ENCODE results near the gene ENG. TPM values are rescaled to one million over a fixed set of nuclear protein-coding genes. Genes with fewer than 3 reads are reported as not detected.

ENG gene
- total RNA-seq, 1 experiment from 2014 or later, result 3.0 TPM

DNA sequence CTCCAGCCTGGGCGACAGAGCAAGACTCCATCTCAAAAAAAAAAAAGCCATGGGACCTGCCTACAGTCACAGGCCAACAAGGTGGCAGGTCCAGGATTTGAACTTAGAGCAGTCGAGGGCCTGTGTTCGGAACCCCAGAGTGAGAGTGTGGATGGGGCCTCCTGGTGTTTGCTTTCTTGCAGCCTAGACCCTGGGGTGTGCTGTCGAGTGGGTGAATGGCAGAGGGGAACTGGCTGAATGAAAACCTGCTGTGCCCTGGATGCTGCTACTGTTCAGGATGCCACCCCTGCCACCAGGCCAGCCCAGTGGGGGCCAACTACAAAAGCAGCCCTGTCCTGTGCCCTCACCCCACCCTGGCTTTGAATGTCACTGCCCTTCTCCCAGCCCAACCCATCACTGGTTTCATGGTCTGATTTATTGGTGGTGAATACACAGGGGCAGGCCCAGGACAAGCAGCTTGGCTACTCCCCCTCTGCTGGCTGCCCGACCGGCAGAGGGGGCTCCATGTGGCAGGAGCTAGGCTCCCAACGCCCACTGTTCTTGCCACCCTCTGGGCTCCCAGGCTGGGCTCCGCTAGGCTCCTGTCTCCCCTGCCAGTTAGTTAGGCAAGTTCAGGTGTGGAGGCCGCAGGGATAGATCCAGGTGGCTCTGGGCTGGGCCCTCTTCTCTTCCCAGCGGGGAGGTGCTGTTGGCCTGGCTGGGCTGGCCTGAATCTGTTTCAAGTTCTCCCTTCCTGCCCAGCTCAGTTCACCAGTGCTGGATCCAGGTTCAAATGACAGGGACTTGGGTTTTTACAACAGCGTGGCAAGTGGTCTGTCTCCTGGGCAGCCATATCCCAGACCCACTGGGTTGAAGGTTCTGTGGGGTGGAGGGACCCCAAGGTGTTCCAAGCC lies 39.6 kb downstream of the ENG start:
- DNase-seq (ENCODE audit: low spot score), result no peak

- DNase-seq (ENCODE audit: low spot score), result no peak
These were observed 40.7 kb downstream of the ENG start for GRCh38 chr9:127813686-127814226.

GRCh38 chr9:127812936-127813675 lies 41.4 kb downstream of the ENG start:
- no peak for DNase-seq (ENCODE audit: low spot score)

DNA sequence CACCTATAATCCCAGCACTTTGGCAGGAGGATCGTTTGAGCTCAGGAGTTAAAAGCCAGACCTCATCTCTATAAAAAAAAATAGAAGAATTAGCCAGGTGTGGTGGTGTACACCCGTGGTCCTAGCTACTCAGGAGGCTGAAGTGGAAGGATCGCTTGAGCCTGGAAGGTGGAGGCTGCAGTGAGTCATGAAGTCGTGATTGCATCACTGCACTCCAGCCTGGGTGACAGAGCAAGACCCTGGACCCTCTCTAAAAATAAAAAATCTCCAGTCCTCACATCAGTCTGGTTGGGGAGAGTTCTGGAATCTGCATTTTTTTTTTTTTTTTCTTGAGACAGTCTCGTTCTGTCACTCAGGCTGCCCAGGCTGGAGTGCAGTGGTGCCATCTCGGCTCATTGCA lies 42.4 kb downstream of the ENG start:
- no peak for DNase-seq (ENCODE audit: low spot score)

- DNase-seq (ENCODE audit: low spot score), result no peak
These were observed 43.9 kb downstream of the ENG start for GRCh38 chr9:127810378-127811187.

- DNase-seq (ENCODE audit: low spot score), result no peak
These were observed 44.7 kb downstream of the ENG start for GRCh38 chr9:127809540-127810377.

DNA sequence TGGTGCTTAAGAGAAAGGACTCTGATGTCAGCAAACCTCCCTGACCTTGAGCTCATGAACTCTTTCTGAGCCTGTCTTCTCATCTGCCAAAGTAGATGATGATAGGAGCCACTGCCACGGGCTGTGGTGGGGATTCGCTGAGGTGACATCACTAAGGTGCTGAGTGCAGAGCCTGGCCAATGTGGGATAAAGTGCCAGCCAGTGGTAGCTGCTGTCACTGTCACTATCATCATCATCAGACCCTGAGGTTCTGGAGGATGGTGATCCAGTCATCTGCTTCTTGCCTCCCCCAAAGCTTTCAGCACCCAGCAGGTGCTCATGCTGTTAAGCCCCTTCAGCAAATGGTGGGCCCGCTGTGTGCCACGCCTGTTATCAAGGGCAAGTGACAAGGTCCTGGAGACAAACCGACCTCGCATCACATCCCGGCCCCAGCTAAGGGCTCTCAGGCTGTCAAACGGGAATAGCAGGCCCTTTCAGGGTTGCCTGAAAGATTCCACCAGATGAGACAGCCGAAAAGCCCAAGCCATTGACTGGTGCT lies 45.4 kb downstream of the ENG start:
- no peak for DNase-seq (ENCODE audit: low spot score)

DNA sequence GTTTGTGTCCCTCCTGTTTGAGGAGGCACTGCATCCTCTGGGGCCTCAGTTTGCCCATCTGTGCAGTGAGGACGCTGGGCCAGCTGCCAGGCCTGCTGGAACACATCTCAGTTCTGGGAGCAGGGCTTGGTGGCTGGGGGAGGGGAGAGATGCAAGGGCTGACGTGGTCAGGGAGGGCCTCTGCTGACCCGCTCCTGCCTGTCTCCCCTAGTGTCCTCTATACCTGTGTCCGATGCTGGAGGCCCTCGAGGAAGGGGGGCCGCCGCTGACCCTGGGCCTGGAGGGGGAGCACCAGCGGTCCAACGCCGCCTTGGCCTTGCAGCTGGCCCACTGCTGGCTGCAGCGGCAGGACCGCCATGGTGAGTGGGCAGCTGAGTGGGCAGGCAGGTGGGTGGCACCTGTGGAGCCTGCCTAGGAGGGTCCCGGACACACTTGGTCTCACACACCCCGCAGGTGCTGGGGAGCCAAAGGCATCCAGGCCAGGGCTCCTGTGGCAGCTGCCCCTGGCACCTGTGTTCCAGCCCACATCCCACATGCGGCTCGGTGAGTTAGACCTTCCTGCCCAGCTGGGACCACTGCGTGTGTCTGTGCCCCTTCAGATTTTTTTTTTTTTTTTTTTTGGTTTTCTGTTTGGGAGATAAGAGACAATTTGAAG lies 46.0 kb downstream of the ENG start:
- no peak for DNase-seq (ENCODE audit: low spot score)

DNA sequence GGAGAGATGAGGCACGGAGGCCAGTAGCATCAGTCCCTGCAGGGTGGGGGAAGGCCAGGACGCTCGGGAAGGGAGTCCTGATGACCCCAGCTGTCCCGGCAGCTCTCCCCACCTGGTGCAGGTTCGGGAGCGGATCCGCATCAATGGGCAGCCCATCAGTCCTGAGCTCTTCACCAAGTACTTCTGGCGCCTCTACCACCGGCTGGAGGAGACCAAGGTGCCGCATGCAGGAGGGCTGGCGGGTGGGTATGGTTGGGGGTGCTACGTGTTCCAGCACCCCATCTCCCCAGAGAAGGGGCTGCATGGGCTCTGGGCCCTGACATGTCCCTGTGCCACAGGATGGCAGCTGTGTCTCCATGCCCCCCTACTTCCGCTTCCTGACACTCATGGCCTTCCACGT lies 47.6 kb downstream of the ENG start:
- no peak for DNase-seq (ENCODE audit: low spot score)

- DNase-seq (ENCODE audit: low spot score), result no peak
These were observed 48.8 kb downstream of the ENG start for GRCh38 chr9:127805620-127806019.

- DNase-seq (ENCODE audit: low spot score), result no peak
These were observed 50.7 kb downstream of the ENG start for GRCh38 chr9:127803507-127804352.

DNA sequence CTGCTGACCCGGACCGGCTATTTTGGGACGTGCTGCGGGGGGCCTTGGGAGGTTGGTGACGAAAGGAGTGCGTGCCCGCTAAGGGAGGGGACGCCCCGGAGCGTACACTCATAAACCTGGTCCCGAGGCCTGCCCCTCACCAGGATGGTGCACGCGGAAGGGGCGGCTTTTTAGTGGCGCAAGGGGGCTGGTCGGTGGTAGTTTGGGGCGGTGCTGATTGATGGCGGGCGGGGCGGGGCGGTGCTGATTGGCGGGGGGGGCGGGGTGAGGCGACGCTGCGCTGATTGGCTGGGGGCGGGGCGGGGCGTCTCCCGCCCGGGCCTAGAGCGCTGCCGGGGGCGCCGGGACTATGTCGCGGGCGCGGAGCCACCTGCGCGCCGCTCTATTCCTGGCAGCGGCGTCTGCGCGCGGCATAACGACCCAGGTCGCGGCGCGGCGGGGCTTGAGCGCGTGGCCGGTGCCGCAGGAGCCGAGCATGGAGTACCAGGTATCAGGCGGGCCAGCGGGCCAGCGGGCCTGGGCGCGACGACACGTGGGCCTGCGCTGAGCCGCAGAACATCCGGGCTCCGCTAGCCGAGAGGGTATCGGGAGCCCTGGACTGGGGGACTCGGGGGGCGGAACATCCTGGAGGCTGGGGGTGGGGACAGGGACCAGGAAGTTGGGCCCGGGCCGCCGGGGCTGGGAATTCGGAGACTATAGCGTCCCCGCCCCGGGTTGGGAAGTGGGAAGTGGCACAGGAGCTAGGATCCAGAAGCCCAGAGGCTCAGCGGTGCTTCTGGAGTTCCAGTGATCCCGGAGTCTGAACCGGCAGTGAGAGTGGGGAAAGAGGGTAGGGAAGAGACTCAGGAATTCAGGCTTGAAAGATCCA lies 51.6 kb downstream of the ENG start, which contains the start of gene FPGS:
Gene FPGS, plus strand, starts transcription at position 307 of the 868 bp plus-strand sequence. Its CDS starts 43 bp downstream, at position 350.
- DNase-seq (ENCODE audit: low spot score), result peak; percentile 72

DNA sequence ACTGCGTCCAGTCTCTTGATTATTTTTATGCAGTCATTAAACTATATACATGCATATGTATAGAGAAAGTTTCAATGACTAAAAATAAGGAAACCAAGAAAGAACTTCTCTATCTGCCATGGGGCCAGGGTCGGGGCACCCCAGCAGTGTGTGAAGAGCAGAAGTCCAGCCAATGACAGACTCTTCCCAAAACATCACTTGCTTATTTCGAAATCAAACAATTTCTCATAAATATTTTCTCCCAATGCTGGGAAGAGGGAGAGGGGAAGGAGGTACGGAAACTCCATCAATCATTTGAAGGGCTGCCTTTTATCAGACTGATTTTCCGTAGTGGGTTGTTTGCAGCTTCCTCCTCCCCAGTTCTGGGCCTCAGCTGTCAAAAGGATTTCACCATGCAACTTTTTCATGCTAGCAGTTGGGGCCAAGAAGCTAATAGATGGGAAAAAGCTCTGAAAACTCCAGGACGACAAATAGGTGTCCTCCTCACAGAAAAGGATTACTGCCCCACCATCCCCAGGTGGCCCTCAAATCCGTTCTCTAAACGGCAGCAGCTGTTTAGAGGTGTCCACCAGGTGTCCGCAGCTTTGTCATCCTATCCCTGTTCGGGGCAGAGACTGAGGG lies 52.4 kb downstream of the ENG start:
- DNase-seq (ENCODE audit: low spot score), result no peak

DNA sequence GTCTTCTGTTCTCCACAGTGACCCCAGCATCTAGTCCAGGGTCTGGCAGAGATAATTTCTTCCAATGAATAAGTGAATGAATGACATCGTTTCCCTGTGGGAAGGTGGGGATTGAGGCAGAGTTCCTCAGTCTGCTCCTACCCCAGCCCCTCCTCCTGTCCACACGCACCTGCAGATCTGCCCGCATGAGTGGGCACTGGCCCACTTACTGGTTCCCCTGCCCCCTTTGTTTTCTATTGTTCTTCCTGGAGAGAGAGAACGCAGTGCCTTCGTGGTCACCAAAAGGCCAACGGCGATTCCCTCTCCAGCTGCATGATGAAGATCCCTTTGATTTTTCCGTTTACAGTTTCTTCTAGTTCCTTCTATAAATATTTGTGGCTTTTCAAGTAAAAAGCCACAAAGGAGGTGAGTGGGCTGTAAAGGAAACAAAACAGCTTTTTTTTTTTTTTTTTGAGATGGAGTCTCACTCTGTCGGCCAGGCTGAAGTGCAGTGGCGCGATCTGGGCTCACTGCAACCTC lies 57.5 kb downstream of the ENG start:
- DNase-seq (ENCODE audit: low spot score), result peak; percentile 70

DNA sequence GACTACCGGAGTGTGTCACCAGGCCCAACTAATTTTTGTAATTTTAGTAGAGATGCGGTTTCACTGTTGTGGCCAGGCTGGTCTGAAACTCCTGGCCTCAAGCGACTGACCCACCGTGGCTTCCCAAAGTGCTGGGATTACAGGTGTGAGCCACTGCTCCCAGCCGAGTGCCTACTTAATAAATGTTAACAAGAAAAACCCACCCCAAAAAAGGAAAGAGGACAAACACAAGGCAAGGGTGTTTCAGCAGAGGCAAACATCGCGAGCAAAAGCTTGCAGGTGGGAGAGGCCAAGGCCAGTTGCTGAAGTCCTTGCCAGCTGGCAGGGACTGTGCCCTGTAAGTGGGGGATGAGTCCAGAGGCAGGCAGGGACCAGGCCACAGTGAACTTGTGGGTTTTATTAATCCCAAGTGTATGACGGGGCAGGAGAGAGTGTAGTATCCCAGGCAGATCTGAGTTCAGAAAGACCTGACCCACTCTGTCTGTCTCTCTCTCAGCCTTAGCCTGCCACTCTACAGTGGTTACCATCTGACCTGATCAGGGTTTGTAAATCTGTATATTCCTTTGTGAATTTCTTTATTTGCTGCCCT lies 58.1 kb downstream of the ENG start:
- peak; percentile 44 for DNase-seq (ENCODE audit: low spot score)

GRCh38 chr9:127794001-127794791 lies 60.3 kb downstream of the ENG start:
- DNase-seq (ENCODE audit: low spot score), result no peak

Measured in H4 (cell line).